Measurements from ENCODE around the gene ZFHX3.

- no peak for TF ChIP-seq CTCF (IDR thresholded peaks at IDR 0.05)
- TF ChIP-seq EZH2 (IDR thresholded peaks at IDR 0.05; ENCODE audit: borderline replicate concordance, insufficient read depth, low read depth, low read length, poor library complexity, severe bottlenecking) = no peak
Measured at GRCh38 chr16:73040735-73041402, 7.1 kb downstream of the ZFHX3 start.

All from B cell (primary cell).